ENCODE results near the gene TRIM52. TPM values are rescaled to one million over a fixed set of nuclear protein-coding genes. Genes with fewer than 3 reads are reported as not detected.
A peak's percentile ranks its signal among the peaks of the same experiment; 100 is the strongest.

Gene TRIM52
- total and polyA plus RNA-seq, 2 of the 4 experiments (the other 2 are of a cell fraction), result 2.3 to 6.9 TPM

DNA sequence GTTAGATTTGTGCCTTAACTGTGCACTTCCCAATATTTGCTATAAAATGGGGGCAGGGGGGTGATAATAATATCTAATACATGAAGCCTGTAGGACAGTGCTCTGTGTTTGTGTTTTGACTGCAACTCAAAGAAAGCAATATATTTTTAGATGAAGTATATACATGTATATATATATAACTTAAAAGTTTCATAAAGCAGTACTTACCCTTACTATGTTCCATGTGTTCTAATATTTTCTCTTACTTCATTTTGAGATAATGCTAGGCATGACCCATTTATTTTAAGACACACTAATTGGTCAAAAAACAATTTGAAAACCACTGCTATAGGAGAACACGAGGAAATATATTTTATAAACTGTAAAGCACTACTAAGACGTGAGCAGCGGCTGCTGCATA is 2.4 kb downstream of the TRIM52 start:
- peaks cover 10% of the 10 kb centered on the region; the same call in 1 of the 2 replicates for H3K36me3 ChIP-seq (ENCODE audit: control insufficient read depth, insufficient read depth, low read length)
- intact Hi-C loops (cut with micrococcal nuclease), result no loop called here

More for the DNA sequence above, 2.4 kb downstream of the TRIM52 start:
- Histone ChIP-seq H2BK20ac (ENCODE audit: low read depth, low read length) (no peak overlapping the region), H3K18ac (ENCODE audit: low read depth, low read length) (no peak overlapping the region), H2AFZ (replicated peaks; ENCODE audit: low read length, poor library complexity) (no peak overlapping the region), H2BK120ac (ENCODE audit: low read depth, low read length) (no peak overlapping the region), H4K5ac (ENCODE audit: low read depth, low read length) (no peak overlapping the region), H2BK15ac (ENCODE audit: low read depth, low read length) (no peak overlapping the region), H4K8ac (ENCODE audit: low read depth in 2 of 2, low read length in 2 of 2) (no peak overlapping the region), H3K14ac (replicated peaks; ENCODE audit: low read depth, low read length) (no peak overlapping the region), H3K9me1 (ENCODE audit: insufficient read depth, low read length) (peaks cover 7% of the 10 kb centered on the region), H4K20me1 (ENCODE audit: insufficient read depth, low read length) (peaks cover 48% of the 10 kb centered on the region), H3K23ac (ENCODE audit: low read depth, low read length) (0 out of 2 replicates have a peak overlapping the region, but pooled peaks have one; percentile 42), H3K27me3 (ENCODE audit: control insufficient read depth, insufficient read depth, low read length) (no peaks in the 10 kb centered on the region), H3K79me1 (ENCODE audit: low read depth in 1 of 2, low read length in 2 of 2) (peaks cover 12 to 59% of the 10 kb centered on the region in 2 experiments; a peak in 3 of 4 replicates), H2AK5ac (ENCODE audit: low read depth, low read length) (no peak overlapping the region), H3K56ac (ENCODE audit: extremely low read depth, insufficient read depth, low read length) (no peak overlapping the region), H3K4me1 (ENCODE audit: control insufficient read depth, insufficient read depth, low read length) (peaks cover 2% of the 10 kb centered on the region; the same call in 1 of the 2 replicates), H3K4ac (ENCODE audit: low read depth, low read length) (no peak overlapping the region), H2AK9ac (replicated peaks; ENCODE audit: low read depth, low read length, poor library complexity) (no peak overlapping the region), H3K4me3 (ENCODE audit: insufficient read depth, low read depth, low read length) (peak overlapping the region; percentile 26; the same call in 1 of the 2 replicates), H2BK5ac (ENCODE audit: low read depth, low read length, poor library complexity, severe bottlenecking) (no peak overlapping the region), H3K4me2 (ENCODE audit: low read depth, low read length) (peak overlapping the region; percentile 98), H3K9ac (ENCODE audit: low read depth, low read length) (no peak overlapping the region), H3K9me3 (ENCODE audit: control insufficient read depth, insufficient read depth, low read length) (no peaks in the 10 kb centered on the region), H4K91ac (ENCODE audit: insufficient read depth, low read depth, low read length) (no peak overlapping the region), H3K27ac (ENCODE audit: insufficient read depth, low read length) (no peak overlapping the region)
- CTCF ChIA-PET, result no interaction called here
- no CpG with 5 or more reads among the region's 3 CpGs for WGBS, 2 experiments (ENCODE audit: extremely low coverage in 2 of 2, insufficient read length in 1 of 2)
- ATAC-seq (ENCODE audit: low read depth) (no peak), DNase-seq (no peak)
- no peak for TF ChIP-seq RCOR1 (IDR thresholded peaks at IDR 0.05; ENCODE audit: insufficient replicate concordance, low read length)
- TF ChIP-seq POLR2A (IDR thresholded peaks at IDR 0.05; ENCODE audit: low read depth, low read length), result no peak
- TF ChIP-seq MAZ (IDR thresholded peaks at IDR 0.05; ENCODE audit: borderline replicate concordance, low read depth, low read length), result no peak
- TF ChIP-seq CHD1 (IDR thresholded peaks at IDR 0.05; ENCODE audit: low read depth, low read length), result no peak
- no peak for TF ChIP-seq RFX5 (IDR thresholded peaks at IDR 0.05; ENCODE audit: low read depth, low read length)
- TF ChIP-seq NFE2L2 (IDR thresholded peaks at IDR 0.05; ENCODE audit: low read depth, low read length), result no peak
- no peak for TF ChIP-seq MXI1 (IDR thresholded peaks at IDR 0.05; ENCODE audit: borderline replicate concordance, low read depth, low read length)
- no peak for TF ChIP-seq FOS (IDR thresholded peaks at IDR 0.05; ENCODE audit: low read depth, low read length)
- TF ChIP-seq BHLHE40 (IDR thresholded peaks at IDR 0.05; ENCODE audit: low read depth, low read length), result no peak
- TF ChIP-seq SMC3 (IDR thresholded peaks at IDR 0.05; ENCODE audit: low read depth, low read length), result no peak
- no peak for TF ChIP-seq RAD21 (IDR thresholded peaks at IDR 0.05; ENCODE audit: low read length)
- TF ChIP-seq, protein P1, sequence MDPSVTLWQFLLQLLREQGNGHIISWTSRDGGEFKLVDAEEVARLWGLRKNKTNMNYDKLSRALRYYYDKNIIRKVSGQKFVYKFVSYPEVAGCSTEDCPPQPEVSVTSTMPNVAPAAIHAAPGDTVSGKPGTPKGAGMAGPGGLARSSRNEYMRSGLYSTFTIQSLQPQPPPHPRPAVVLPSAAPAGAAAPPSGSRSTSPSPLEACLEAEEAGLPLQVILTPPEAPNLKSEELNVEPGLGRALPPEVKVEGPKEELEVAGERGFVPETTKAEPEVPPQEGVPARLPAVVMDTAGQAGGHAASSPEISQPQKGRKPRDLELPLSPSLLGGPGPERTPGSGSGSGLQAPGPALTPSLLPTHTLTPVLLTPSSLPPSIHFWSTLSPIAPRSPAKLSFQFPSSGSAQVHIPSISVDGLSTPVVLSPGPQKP (IDR thresholded peaks at IDR 0.05; ENCODE audit: borderline replicate concordance, low read depth, low read length), result no peak
- TF ChIP-seq, protein P2, sequence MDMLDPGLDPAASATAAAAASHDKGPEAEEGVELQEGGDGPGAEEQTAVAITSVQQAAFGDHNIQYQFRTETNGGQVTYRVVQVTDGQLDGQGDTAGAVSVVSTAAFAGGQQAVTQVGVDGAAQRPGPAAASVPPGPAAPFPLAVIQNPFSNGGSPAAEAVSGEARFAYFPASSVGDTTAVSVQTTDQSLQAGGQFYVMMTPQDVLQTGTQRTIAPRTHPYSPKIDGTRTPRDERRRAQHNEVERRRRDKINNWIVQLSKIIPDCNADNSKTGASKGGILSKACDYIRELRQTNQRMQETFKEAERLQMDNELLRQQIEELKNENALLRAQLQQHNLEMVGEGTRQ (IDR thresholded peaks at IDR 0.05; ENCODE audit: low read depth, low read length), result no peak
- POLR2A ChIA-PET (ENCODE audit: unreplicated experiment), result no interaction called here
- BruUV-seq (replicated peaks), result no TSS peak
- dilution Hi-C loops (cut with HindIII; ENCODE audit: low sequenced_read_pairs, unreplicated experiment) (no loop called here), in situ Hi-C loops (cut with MboI; ENCODE audit: low sequenced_read_pairs) (loop anchor here (5.0 to 10.0 kb wide), 2 partner anchors 71 to 454 kb away; partner anchors contain the start of gene MGAT1)

Measured in IMR-90 (cell line).